H54 (cell line): ENCODE data around the gene SEMA3F.

Source experiments
- DNase-seq: peaks from one replicate; pipeline ENCODE4 v3.0.0; 2011; ENCODE audit warnings: low spot score, mixed read lengths; ENCODE audit not compliant: insufficient read length
- FAIRE-seq: peaks from 3 replicates; lab custom pipeline; 2011; peaks lifted over from hg19 to GRCh38; lab: Jason Lieb, UNC
- POLR2A ChIP-seq: IDR thresholded peaks from 2 replicates; pipeline ENCODE4 v1.6.1; 2011; ENCODE audit warnings: low read depth, mild to moderate bottlenecking, low read length

The SEMA3F gene

GRCh38 chr3:50232303-50232702, 77.2 kb downstream of the SEMA3F start:
- TF ChIP-seq POLR2A: no peak
- FAIRE-seq: no peak
- no peak for DNase-seq

DNA sequence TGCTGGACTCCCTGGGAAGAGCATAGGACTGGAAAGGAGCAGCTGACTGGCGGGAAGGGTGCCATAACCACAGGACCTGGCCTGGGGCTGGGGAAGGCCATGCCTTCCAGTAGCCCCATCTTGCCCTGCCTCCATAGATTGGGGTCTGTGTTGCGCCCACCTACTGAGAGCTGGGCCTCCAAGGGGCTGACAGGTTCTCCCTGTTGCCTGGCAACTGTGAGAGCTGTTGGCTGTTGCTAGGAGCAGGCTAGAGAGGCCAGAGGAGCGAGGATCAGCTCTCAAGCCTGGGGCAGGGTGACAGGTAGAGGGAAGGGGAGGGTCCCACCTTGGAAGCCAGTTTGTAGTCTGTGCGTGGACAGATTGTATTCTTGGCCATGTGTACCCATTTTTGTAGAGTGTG, 78.1 kb downstream of the SEMA3F start:
- TF ChIP-seq POLR2A: no peak
- FAIRE-seq (no peak), DNase-seq (no peak)

- FAIRE-seq (no peak), DNase-seq (peak; percentile 97)
- TF ChIP-seq POLR2A: peak; percentile 96
Measured at GRCh38 chr3:50235716-50236483, 80.8 kb downstream of the SEMA3F start, which contains the start of gene GNAI2. Gene GNAI2 (plus strand): TSS chr3:50236204. CDS start chr3:50236336, 132 bp downstream.

DNA sequence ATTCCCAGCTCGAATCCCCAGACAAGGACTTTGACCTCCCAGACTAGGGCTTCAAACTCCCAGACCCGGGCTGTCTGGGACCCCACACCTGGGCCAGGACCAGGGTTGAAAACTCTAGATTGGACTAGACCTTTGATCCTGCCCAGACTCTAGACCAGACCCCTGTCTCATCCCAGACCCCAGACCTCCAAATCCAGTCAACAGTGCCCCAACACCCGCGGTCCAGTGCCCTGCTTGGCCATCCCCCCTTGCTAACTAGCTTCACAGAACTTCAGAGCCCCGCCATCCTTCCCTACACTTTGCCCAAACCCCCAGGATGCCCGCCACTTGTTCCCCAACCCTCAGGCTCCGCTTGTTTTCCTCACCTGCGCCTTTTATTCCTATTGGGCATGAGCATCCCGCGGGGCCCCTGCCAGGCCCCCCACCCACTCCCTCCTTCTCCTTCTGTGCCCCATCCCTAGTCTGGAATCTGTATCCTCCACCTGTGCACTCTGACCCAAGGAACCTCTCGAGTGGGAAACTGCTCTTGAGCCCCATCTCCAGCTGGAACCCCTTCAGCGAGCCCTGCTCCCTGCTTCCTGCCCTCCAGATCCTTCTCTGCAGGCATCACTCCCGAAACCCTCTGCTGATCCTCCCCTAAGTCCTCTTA, 81.5 kb downstream of the SEMA3F start:
- no peak for DNase-seq
- FAIRE-seq: no peak
- TF ChIP-seq POLR2A: no peak

DNA sequence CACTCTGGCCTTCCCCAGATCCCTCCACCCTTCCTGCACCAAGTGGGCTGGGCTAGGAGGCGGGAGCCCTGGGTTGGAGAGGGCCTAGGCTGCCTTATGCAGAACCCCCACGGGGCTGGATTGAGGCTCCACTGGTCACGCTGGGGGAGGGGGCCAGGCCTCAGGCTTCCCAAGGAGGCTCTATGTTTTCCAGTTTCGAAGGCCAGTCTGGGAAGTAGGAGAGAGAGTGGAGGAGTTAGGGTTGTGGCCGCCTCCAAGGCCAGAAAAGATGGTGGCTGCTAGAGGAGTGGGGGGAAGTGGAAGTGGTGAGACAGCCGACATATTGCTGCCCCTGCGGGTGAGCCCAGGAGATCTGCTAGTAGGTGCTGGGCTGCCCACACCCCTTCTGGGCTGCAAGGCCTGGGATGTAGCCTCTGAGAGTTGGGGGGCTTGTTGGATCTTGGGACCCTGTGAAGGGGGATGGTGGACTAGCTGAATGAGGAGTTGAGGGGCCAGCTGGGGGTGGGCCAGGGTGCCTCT, 82.1 kb downstream of the SEMA3F start:
- FAIRE-seq (no peak), DNase-seq (no peak)
- TF ChIP-seq POLR2A: peak; percentile 10; the same call in 1 of the 2 replicates

GRCh38 chr3:50237754-50238548, 82.8 kb downstream of the SEMA3F start:
- TF ChIP-seq POLR2A: peak; percentile 61
- FAIRE-seq (no peak), DNase-seq (peak; percentile 88)

DNA sequence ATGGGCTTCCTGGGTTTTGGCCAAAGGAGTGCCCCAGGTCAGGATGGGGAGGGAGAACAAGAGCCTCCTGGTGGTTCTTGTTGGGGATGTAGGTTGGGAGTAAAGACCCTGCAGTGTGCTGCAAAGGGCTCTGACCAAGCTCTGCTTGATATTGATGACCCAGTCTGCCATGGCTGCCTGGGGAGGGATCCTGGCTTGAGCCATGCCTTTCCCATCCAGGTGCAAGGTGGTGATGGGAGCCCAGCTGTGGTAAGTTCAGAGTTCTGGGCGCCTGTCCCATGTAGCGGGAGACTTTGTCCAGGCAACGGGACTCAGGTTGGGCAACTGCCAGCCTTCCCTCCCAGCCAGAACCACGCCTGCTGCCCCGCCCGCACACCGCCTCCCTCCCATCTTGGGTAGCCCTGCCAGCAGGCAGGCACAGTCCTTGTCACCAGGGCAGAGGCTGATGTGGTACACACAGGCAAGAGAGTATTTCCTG, 83.5 kb downstream of the SEMA3F start:
- TF ChIP-seq POLR2A: no peak
- no peak for FAIRE-seq
- DNase-seq: peak; percentile 63
